Breast epithelium (tissue), 3 donors: ENCODE data around the gene MOSMO.

Experiments used
- POLR2A ChIP-seq: fragments of 450-650 bp; IDR thresholded peaks from one replicate; pipeline ENCODE4 v1.6.1; 2016; ENCODE audit warnings: antibody characterized with exemption, mild to moderate bottlenecking, moderate library complexity
- POLR2AphosphoS5 ChIP-seq, 3 donors: sonication (generic); formaldehyde crosslinking; IDR thresholded peaks; one replicate each; pipeline ENCODE4 v1.6.1; 2017; ENCODE audit warnings: antibody characterized with exemption in 3 of 3
- TF ChIP-seq, protein P1 (sequence below), 3 donors: fragments of 450-650 bp; IDR thresholded peaks; one replicate each; pipeline ENCODE4 v1.5.1; 2016 to 2017; ENCODE audit warnings: antibody characterized with exemption in 3 of 3, mild to moderate bottlenecking in 3 of 3, moderate library complexity in 3 of 3

DNA sequence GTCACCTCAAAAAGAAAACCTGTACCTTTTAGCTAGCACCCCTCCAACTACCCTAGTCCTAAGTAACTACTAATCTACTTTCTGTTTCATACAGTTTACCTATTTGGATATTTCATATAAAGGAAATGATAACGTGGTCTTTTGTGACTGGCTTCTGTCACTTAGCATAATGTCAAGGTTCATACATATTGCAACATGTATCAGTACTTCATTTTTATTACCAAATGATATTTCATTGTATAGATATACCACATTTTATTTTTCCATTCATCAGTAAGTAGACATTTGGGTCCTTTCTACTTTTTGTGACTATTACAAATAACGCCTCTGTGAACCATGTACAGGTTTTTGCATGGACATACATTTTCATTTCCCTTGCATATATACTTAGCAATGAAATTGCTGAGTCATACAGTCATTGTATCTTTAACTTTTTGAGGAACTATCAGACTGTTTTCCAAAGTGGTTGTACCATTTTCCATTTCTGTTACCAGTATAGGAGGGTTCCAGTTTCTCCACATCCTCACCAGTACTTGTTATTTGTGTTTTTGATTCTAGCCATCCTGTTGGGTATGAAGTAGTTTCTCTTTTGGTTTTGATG, 23.7 kb downstream of the MOSMO start:
- TF ChIP-seq, protein P1, sequence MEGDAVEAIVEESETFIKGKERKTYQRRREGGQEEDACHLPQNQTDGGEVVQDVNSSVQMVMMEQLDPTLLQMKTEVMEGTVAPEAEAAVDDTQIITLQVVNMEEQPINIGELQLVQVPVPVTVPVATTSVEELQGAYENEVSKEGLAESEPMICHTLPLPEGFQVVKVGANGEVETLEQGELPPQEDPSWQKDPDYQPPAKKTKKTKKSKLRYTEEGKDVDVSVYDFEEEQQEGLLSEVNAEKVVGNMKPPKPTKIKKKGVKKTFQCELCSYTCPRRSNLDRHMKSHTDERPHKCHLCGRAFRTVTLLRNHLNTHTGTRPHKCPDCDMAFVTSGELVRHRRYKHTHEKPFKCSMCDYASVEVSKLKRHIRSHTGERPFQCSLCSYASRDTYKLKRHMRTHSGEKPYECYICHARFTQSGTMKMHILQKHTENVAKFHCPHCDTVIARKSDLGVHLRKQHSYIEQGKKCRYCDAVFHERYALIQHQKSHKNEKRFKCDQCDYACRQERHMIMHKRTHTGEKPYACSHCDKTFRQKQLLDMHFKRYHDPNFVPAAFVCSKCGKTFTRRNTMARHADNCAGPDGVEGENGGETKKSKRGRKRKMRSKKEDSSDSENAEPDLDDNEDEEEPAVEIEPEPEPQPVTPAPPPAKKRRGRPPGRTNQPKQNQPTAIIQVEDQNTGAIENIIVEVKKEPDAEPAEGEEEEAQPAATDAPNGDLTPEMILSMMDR (IDR thresholded peaks at IDR 0.05) = no peak
- TF ChIP-seq POLR2A = no peak
- TF ChIP-seq POLR2AphosphoS5 (IDR thresholded peaks at IDR 0.05) = no peak
